MCF 10A (cell line): ENCODE measurements around the gene FBXL12. TPM values are rescaled to one million over a fixed set of nuclear protein-coding genes. Genes with fewer than 3 reads are reported as not detected.
"Not testable (repeated sequence)": the region's sequence is repeated elsewhere in the genome, so short reads cannot be mapped to it uniquely, and the experiment has no call there.

Experiments used
- BruUV-seq: library from RNA; stranded (reverse); fragments of 400-500 nt; replicated peaks from 2 replicates; lab custom pipeline; 2021; lab: Mats Ljungman, UMichigan
- CTCF ChIA-PET: fragments of 300-600 bp; sonication (Branson Sonifier 250); formaldehyde crosslinking; extraction: SDS; loops from one replicate; lab custom pipeline; 2021; ENCODE audit warnings: antibody characterized with exemption, inconsistent platforms; lab: Yijun Ruan, JAX
- POLR2A ChIA-PET: fragments of 300-600, 350-650 bp; sonication (Branson Sonifier 250); formaldehyde crosslinking; extraction: SDS; loops from one replicate; lab custom pipeline; 2020; ENCODE audit warnings: antibody characterized with exemption, inconsistent platforms; lab: Yijun Ruan, JAX
- DNase-seq: peaks from one replicate; pipeline ENCODE4 v3.0.0-alpha.2; 2018; ENCODE audit not compliant: unreplicated experiment
- H3K27ac Mint-ChIP-seq: one replicate; pipeline ENCODE4 v1.8.0; 2022; ENCODE audit warnings: mild to moderate bottlenecking, low read depth, mixed read lengths; ENCODE audit not compliant: unreplicated experiment
- H3K27me3 Mint-ChIP-seq: one replicate; pipeline ENCODE4 v1.8.0; 2022; ENCODE audit warnings: mixed read lengths; ENCODE audit not compliant: insufficient read depth, unreplicated experiment
- H3K36me3 Mint-ChIP-seq: one replicate; pipeline ENCODE4 v1.8.0; 2022; ENCODE audit warnings: mild to moderate bottlenecking, moderate library complexity, mixed read lengths; ENCODE audit not compliant: insufficient read depth, unreplicated experiment
- H3K4me1 Mint-ChIP-seq: one replicate; pipeline ENCODE4 v1.8.0; 2022; ENCODE audit warnings: mixed read lengths; ENCODE audit not compliant: insufficient read depth, unreplicated experiment
- H3K4me3 Mint-ChIP-seq: one replicate; pipeline ENCODE4 v1.8.0; 2022; ENCODE audit warnings: mild to moderate bottlenecking, moderate library complexity, mixed read lengths; ENCODE audit not compliant: unreplicated experiment
- H3K9me3 Mint-ChIP-seq: one replicate; pipeline ENCODE4 v1.8.0; 2022; ENCODE audit warnings: mixed read lengths; ENCODE audit not compliant: unreplicated experiment
- CTCF ChIP-seq: fragments of 200-600 bp; IDR thresholded peaks from one replicate; pipeline ENCODE4 v1.8.0; 2022; ENCODE audit warnings: antibody characterized with exemption, mild to moderate bottlenecking; ENCODE audit not compliant: unreplicated experiment
- intact Hi-C: fragments of 100-400 bp; cut with micrococcal nuclease; formaldehyde crosslinking; loops from 2 replicates; pipeline ENCODE4 v1.14.1; 2022
- total RNA-seq: library from RNA; stranded (reverse); gene quantifications from 2 replicates; pipeline ENCODE4 v1.2.3, GENCODE V29; 2022

FBXL12 gene
- total RNA-seq, 1 experiment from 2014 or later: 27.4 TPM

DNA sequence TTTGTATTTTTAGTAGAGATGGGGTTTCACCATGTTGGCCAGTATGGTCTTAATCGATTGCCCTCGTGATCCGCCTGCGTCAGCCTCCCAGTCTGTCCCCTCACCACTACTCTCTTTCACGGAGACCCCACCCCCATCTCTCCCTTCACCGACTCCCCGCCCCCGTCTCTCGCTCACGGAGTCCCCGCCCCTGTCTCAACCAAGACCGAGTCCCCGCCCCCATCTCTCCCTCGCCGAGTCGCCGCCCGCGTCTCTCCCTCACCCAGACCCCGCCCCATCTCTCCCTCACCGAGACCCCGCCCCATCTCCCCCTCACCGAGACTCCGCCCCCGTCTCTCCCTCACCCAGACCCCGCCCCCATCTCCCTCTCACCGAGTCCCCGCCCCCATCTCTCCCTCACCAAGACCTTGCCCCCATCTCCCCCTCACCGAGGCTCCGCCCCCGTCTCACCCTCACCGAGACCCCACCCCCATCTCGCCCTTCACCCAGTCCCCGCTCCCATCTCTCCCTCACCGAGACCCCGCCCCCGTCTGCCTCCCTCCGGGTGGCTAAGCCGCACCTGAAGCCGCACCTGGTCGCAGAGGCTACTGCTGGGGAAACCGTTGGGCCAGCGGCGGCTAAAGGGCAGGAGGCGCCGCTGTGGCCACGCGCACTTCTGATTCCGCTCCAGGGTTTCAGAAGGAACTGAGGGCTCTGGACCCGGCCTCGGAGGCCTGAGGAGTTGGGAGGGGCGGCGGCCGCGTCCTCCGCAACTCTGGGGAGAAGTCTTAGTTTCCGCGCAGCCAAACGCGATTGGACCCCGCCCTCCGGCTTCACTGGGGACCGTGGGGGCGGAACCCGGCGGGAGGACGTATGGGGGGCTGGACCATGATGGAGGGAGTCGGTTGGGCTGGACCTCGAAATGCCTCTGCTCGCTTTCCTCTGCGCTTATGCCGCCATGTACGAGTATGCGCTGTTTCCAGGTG, 33.2 kb downstream of the FBXL12 start:
- no TSS peak for BruUV-seq
- Mint-ChIP-seq H3K4me3 (peak overlapping the region; percentile 93), H3K4me1 (peaks cover 16% of the 10 kb centered on the region), H3K27me3 (no peaks in the 10 kb centered on the region), H3K9me3 (no peaks in the 10 kb centered on the region), H3K27ac (peak overlapping the region; percentile 71), H3K36me3 (peaks cover 7% of the 10 kb centered on the region)
- ChIA-PET POLR2A (interaction anchor here (0.6 to 0.7 kb wide), 2 partner anchors 202 to 570 kb away, joined by 3 read pairs; no protein-coding TSS in a partner anchor), CTCF (interaction anchor here (0.7 kb wide), 1 partner anchor 667 kb away, joined by 3 read pairs; no protein-coding TSS in a partner anchor)
- TF ChIP-seq CTCF: no peak
- intact Hi-C loops: loop anchor here (2.0 kb wide), 1 partner anchor 17 kb away; the partner anchor contains the start of gene ZNF846
- DNase-seq: peak; percentile 85

- H3K36me3 Mint-ChIP-seq, H3K9me3 Mint-ChIP-seq, H3K27me3 Mint-ChIP-seq, H3K4me3 Mint-ChIP-seq, BruUV-seq, POLR2A ChIA-PET, DNase-seq: not testable (repeated sequence)
- intact Hi-C loops: loop anchor here (2.0 kb wide), 1 partner anchor 15 kb away; the partner anchor contains the start of gene ZNF846
- Mint-ChIP-seq H3K27ac (peak overlapping the region; percentile 71), H3K4me1 (peaks cover 10% of the 10 kb centered on the region)
- CTCF ChIA-PET: interaction anchor here (1.0 kb wide), 1 partner anchor 158 kb away, joined by 3 read pairs; no protein-coding TSS in a partner anchor
These were observed 34.7 kb downstream of the FBXL12 start for GRCh38 chr19:9784163-9784496.

DNA sequence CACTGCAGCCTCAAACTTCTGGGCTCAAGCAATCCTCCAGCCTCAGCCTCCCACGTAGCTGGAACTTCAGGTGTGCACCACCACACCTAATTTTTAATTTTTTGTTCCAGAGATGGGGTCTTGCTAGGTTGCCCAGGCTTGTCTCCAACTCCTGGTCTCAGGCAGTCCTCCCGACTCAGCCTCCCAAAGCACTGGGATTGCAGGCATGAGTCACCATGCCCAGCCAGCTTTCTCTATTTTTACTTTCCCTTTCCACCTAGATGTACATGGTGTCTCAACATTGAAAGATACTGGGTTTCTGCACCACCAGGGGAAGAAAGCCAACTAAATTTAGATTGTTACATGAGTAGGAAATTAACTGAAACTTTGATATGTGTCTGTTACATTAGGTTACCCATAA, 36.5 kb downstream of the FBXL12 start:
- CTCF ChIA-PET: interaction anchor here (0.6 to 1.1 kb wide), 2 partner anchors 157 to 194 kb away, joined by 3 read pairs; no protein-coding TSS in a partner anchor
- Mint-ChIP-seq H3K27me3 (no peaks in the 10 kb centered on the region), H3K27ac (no peak overlapping the region), H3K4me3 (no peak overlapping the region), H3K4me1 (peaks cover 10% of the 10 kb centered on the region), H3K9me3 (no peaks in the 10 kb centered on the region), H3K36me3 (no peaks in the 10 kb centered on the region)
- no peak for TF ChIP-seq CTCF
- no peak for DNase-seq
- POLR2A ChIA-PET: interaction anchor here (1.2 kb wide), 1 partner anchor 13 kb away, joined by 4 read pairs; the partner anchor contains the start of gene ZNF846
- BruUV-seq: no TSS peak
- intact Hi-C loops: no loop called here

- DNase-seq: peak; percentile 97
- CTCF ChIA-PET: interaction anchor here (0.6 to 1.4 kb wide), 4 partner anchors 104 to 142 kb away, joined by 3 to 8 read pairs (median 3); no protein-coding TSS in a partner anchor
- Mint-ChIP-seq H3K27ac (peak within 1 kb of the TSS; percentile 98), H3K4me1 (no peaks in the 10 kb centered on the region), H3K27me3 (no peaks in the 10 kb centered on the region), H3K36me3 (no peaks in the 10 kb centered on the region), H3K9me3 (peaks cover 4% of the 10 kb centered on the region), H3K4me3 (peak within 1 kb of the TSS; percentile 93)
- intact Hi-C loops: loop anchor here (1.0 to 2.0 kb wide), 2 partner anchors 16 to 93 kb away; partner anchors contain the start of gene ZNF562
- POLR2A ChIA-PET: interaction anchor here (0.5 to 2.8 kb wide), 37 partner anchors 8 to 1067 kb away, joined by 3 to 46 read pairs (median 4); partner anchors contain the start of genes FBXL12, TMED1, UBL5 and ZNF121
- BruUV-seq: TSS peak; percentile 69
- TF ChIP-seq CTCF: no peak
These were observed 50.4 kb downstream of the FBXL12 start, which contains the start of gene ZNF846 for GRCh38 chr19:9768175-9769112. Gene ZNF846, minus strand, starts transcription at chr19:9768738. Its CDS starts 3,788 bp downstream, at chr19:9764950.
